DOHH2 (cell line): ENCODE data around the gene APOA5.

Source experiments
- EZH2phosphoT487 ChIP-seq: fragments of 200-600 bp; sonication (generic); IDR thresholded peaks from 2 replicates; pipeline ENCODE4 v1.6.1; 2017; ENCODE audit warnings: borderline replicate concordance, mild to moderate bottlenecking, antibody characterized with exemption, low read length, moderate library complexity, mixed read lengths
- TF ChIP-seq, protein P1 (sequence below): fragments of 200-600 bp; sonication (generic); IDR thresholded peaks from one replicate; pipeline ENCODE4 v1.5.1; 2014; ENCODE audit warnings: antibody characterized with exemption, mild to moderate bottlenecking, low read depth, low read length; ENCODE audit not compliant: poor library complexity, severe bottlenecking

DNA sequence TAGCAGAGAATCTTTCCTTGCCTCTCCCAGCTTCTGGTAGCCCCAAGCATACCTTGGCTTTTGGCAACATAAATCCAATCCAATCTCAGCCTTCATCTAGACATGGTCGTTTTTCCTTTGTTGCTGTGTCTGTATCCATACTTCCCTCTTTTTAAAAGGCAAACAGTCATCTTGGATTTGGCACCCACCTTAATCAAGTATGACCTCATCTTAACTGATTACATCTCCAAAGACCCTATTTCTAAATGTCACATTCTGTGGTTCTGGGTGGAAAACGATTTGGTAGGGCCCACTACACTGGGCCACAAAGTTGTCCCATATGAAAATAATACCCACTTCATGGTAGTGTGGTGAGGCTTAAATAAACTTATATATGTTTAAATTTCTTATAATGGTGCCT lies 19.7 kb downstream of the APOA5 start:
- TF ChIP-seq, protein P1, sequence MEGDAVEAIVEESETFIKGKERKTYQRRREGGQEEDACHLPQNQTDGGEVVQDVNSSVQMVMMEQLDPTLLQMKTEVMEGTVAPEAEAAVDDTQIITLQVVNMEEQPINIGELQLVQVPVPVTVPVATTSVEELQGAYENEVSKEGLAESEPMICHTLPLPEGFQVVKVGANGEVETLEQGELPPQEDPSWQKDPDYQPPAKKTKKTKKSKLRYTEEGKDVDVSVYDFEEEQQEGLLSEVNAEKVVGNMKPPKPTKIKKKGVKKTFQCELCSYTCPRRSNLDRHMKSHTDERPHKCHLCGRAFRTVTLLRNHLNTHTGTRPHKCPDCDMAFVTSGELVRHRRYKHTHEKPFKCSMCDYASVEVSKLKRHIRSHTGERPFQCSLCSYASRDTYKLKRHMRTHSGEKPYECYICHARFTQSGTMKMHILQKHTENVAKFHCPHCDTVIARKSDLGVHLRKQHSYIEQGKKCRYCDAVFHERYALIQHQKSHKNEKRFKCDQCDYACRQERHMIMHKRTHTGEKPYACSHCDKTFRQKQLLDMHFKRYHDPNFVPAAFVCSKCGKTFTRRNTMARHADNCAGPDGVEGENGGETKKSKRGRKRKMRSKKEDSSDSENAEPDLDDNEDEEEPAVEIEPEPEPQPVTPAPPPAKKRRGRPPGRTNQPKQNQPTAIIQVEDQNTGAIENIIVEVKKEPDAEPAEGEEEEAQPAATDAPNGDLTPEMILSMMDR = no peak
- no peak for TF ChIP-seq EZH2phosphoT487
